Measurements from ENCODE around the gene PTPN2. TPM values are rescaled to one million over a fixed set of nuclear protein-coding genes. Genes with fewer than 3 reads are reported as not detected.
"Not testable (repeated sequence)": the region's sequence is repeated elsewhere in the genome, so short reads cannot be mapped to it uniquely, and the experiment has no call there.

Gene PTPN2
- total and polyA plus RNA-seq, 2 experiments from 2014 or later = 49.9 to 65.5 TPM

- TF ChIP-seq EZH2phosphoT487 (IDR thresholded peaks at IDR 0.05; ENCODE audit: unreplicated experiment) (no peak), ETS1 (IDR thresholded peaks at IDR 0.05) (no peak), ZNF331 (CRISPR knock-in tag; IDR thresholded peaks at IDR 0.05; ENCODE audit: low read depth) (no peak), EZH2 (IDR thresholded peaks at IDR 0.05; ENCODE audit: low read depth, unreplicated experiment) (no peak), JUNB (IDR thresholded peaks at IDR 0.05; ENCODE audit: unreplicated experiment) (no peak), CREB1 (CRISPR knock-in tag; IDR thresholded peaks at IDR 0.05; ENCODE audit: low read depth) (no peak)
- TF ChIP-seq, protein P1, sequence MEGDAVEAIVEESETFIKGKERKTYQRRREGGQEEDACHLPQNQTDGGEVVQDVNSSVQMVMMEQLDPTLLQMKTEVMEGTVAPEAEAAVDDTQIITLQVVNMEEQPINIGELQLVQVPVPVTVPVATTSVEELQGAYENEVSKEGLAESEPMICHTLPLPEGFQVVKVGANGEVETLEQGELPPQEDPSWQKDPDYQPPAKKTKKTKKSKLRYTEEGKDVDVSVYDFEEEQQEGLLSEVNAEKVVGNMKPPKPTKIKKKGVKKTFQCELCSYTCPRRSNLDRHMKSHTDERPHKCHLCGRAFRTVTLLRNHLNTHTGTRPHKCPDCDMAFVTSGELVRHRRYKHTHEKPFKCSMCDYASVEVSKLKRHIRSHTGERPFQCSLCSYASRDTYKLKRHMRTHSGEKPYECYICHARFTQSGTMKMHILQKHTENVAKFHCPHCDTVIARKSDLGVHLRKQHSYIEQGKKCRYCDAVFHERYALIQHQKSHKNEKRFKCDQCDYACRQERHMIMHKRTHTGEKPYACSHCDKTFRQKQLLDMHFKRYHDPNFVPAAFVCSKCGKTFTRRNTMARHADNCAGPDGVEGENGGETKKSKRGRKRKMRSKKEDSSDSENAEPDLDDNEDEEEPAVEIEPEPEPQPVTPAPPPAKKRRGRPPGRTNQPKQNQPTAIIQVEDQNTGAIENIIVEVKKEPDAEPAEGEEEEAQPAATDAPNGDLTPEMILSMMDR (conservative IDR thresholded peaks at IDR 0.05; ENCODE audit: low read depth in 2 of 2) = no peak
Measured at GRCh38 chr18:12879840-12880540, 4.0 kb downstream of the PTPN2 start (continued).

DNA sequence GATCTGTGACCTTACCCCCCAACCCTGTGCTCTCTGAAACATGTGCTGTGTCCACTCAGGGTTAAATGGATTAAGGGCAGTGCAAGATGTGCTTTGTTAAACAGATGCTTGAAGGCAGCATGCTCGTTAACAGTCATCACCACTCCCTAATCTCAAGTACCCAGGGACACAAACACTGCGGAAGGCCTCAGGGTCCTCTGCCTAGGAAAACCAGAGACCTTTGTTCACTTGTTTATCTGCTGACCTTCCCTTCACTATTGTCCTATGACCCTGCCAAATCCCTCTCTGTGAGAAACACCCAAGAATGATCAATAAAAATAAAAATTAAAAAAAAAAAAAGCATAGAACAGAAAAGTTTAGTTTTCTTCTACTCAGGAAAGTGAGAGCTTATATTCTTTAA lies 9.0 kb downstream of the PTPN2 start:
- Mint-ChIP-seq H3K36me3 (ENCODE audit: low read depth) (peaks cover 28% of the 10 kb centered on the region), H3K9me3 (peaks cover 14% of the 10 kb centered on the region; the same call in 2 of the 3 replicates), H3K4me1 (peaks cover 22% of the 10 kb centered on the region)
- H3K9me2 ChIP-seq (ENCODE audit: insufficient read depth); H3K4me3 Mint-ChIP-seq; H3K4me2 ChIP-seq; H3K4me3 ChIP-seq; H3F3A ChIP-seq (replicated peaks; ENCODE audit: low read depth); H3K36me3 ChIP-seq (ENCODE audit: insufficient read depth); DNase-seq (ENCODE audit: low spot score); ATAC-seq; H3K27ac ChIP-seq (ENCODE audit: low read depth); H3K27me3 Mint-ChIP-seq (ENCODE audit: insufficient read depth, low read depth, poor library complexity); H3K27ac Mint-ChIP-seq; H2AFZ ChIP-seq; H3K27me3 ChIP-seq (ENCODE audit: insufficient read depth): not testable (repeated sequence)
- peaks cover 24% of the 10 kb centered on the region for H4K20me1 ChIP-seq (replicated peaks; ENCODE audit: insufficient read depth)
- peaks cover 23% of the 10 kb centered on the region for H3K4me1 ChIP-seq (ENCODE audit: insufficient read depth)
- peaks cover 83% of the 10 kb centered on the region for H3K79me2 ChIP-seq (replicated peaks; ENCODE audit: insufficient read depth)

DNA sequence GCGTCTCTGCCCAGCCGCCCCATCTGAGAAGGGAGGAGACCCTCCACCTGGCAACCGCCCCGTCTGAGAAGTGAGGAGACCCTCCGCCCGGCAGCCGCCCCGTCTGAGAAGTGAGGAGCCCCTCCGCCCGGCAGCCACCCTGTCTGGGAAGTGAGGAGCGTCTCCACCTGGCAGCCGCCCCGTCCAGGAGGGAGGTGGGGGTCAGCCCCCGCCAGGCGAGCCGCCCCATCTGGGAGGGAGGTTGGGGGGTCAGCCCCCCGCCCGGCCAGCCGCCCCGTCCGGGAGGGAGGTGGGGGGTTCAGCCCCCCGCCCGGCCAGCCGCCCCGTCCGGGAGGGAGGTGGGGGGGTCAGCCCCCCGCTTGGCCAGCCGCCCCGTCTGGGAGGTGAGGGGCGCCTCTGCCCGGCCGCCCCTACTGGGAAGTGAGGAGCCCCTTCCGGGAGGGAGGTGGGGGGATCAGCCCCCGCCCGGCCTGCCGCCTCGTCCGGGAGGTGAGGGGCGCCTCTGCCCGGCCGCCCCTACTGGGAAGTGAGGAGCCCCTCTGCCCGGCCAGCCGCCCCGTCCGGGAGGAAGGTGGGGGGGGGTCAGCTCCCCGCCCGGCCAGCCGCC lies 10.0 kb downstream of the PTPN2 start:
- H3K9me2 ChIP-seq (ENCODE audit: insufficient read depth); DNase-seq (ENCODE audit: low spot score); H3K4me2 ChIP-seq; H3K27ac Mint-ChIP-seq; H3F3A ChIP-seq (replicated peaks; ENCODE audit: low read depth); H3K4me3 ChIP-seq; H2AFZ ChIP-seq; H3K27me3 ChIP-seq (ENCODE audit: insufficient read depth); H3K27me3 Mint-ChIP-seq (ENCODE audit: insufficient read depth, low read depth, poor library complexity); H3K27ac ChIP-seq (ENCODE audit: low read depth); ATAC-seq; H3K36me3 ChIP-seq (ENCODE audit: insufficient read depth); H3K4me3 Mint-ChIP-seq: not testable (repeated sequence)
- Histone ChIP-seq H3K79me2 (replicated peaks; ENCODE audit: insufficient read depth) (peaks cover 83% of the 10 kb centered on the region), H3K4me1 (ENCODE audit: insufficient read depth) (peaks cover 13% of the 10 kb centered on the region), H4K20me1 (replicated peaks; ENCODE audit: insufficient read depth) (peaks cover 24% of the 10 kb centered on the region)
- Mint-ChIP-seq H3K36me3 (ENCODE audit: low read depth) (peaks cover 28% of the 10 kb centered on the region), H3K4me1 (peaks cover 13% of the 10 kb centered on the region), H3K9me3 (peaks cover 14% of the 10 kb centered on the region; the same call in 2 of the 3 replicates)

All from GM23338 (cell line).